ENCODE results near the gene ISG20.
A peak's percentile ranks its signal among the peaks of the same experiment; 100 is the strongest.

The ISG20 gene

DNA sequence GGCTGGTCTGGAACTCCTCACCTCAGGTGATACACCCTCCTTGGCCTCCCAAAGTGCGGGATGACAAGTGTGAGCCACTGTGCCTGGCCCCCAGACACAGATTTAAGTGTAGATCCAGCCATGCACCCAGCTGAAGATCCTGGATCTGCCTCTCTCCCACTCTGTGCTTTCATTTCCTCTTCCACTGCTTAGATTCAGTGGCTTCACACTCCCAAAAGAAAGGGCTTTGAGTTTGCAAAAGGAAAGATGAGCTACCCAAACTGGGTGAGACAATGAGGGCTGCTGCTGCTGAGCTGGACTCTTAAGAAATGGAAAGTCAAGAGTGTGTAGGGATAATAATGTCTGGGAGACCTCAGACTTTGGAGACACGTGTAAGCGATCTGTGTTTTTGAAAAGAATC lies 45.5 kb downstream of the ISG20 start:
- DNase-seq, result no peak

DNA sequence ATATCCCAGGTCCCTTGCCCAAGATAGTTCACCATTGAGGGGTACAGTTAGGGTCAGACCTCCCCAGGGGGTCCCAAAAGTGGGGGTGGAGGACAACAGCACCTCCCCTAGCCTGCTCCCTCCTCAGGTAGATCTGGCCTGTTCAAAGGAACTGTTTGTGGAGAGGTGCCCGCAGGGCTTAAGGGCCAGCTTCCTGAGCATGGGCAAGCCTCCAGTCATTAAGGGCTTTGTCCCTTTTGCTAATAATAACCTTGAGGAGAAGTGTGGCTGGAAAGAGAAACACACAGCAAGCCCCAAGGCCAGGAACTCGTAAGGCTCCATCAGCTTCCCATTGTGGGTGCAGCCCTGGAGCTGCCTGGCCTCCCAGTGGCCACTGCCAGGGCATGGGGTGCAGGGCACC lies 47.4 kb downstream of the ISG20 start:
- no peak for DNase-seq

DNA sequence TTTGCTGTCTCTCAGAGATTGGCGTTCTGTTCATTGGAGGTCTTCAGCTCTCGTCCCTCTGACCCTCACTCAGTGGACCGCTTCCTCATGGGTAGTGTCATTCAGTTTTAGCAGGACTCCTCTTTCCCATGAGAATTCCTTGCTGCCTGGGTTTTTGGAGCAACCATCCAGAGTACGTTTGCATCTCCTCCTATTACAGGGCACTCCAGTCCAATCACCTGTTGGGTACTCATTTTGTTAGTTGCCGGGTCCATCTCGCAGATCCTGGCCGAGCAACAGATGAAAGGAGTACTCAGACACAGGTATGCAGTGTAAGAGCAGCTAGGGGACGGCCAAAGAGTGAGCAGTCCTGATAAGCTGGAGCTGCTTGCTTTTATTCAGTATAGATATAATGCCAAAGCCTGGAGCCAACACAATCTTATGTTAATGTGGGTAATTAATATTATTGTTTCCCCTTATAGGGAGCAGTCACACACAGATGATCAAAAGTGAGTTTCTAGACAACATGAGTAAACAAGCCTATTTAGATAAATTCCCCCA lies 49.6 kb downstream of the ISG20 start:
- DNase-seq, result no peak

DNA sequence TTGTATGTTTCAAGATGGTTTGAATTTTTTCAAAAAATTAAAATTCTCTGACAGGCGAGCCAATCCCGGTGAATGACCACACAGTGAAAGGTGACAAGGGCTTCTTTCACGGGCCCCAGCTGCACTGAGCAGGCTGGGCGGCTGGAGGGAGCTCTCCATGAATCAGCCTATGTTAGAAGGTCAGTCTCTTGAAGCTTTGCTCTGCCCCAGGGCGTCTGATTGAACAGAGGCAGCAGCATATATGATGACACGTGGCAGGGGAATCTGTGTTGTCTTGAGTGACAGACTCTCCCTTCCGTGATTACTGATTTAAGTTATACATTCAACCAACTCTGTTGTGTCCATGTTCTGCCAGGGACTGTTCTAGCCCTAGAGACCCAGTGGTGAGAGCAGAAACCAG lies 51.5 kb downstream of the ISG20 start:
- DNase-seq, result peak in 26 of 56 donors; percentile 9 to 73 (median 38)

GRCh38 chr15:88693191-88693590 lies 54.4 kb downstream of the ISG20 start:
- DNase-seq, result no peak

DNA sequence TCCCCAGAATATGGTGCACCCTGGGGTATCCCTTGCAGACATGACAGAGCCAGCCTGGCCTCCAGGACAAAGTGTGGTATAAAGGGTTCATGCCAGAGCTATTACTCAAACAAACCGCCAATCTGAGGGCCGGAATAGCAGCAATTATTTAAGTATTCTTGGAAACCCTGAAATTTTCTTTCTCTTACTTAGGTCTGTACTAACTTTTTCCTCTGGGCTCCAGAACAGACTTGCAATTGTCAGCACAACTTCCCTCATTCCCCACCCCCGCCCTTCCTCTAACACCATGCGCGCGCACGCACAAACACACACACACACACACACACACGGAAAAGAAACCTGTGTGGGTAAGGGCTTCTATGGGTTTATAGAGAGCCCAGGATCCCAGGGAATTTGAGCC lies 56.3 kb downstream of the ISG20 start:
- DNase-seq, result no peak

GRCh38 chr15:88695691-88696251 lies 57.0 kb downstream of the ISG20 start:
- peak in 1 of 56 donors; percentile 4 for DNase-seq

DNA sequence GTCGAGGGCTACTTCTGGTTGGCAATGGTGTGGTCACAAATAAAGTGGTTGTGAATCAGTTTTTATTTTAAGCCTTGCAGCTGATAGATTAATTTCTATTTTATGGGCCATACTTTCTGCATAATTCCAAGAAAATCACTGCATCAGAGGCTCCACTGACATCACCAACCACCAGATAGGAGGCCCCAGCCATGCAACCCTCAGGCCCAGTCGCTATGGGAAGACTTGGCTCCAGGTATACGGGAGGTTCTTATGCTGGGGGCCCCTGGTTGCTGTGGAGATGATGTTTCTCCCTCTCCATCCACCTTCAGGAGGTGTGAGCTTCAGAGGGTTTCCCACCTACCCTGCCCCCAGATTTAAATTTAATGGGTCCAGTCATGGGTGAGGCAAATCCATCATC lies 57.4 kb downstream of the ISG20 start:
- no peak for DNase-seq

- no peak for DNase-seq
Observed at GRCh38 chr15:88697276-88697675, 58.5 kb downstream of the ISG20 start.

GRCh38 chr15:88699861-88700260 lies 61.0 kb downstream of the ISG20 start:
- no peak for DNase-seq

- no peak for DNase-seq
Observed at GRCh38 chr15:88700716-88701115, 61.9 kb downstream of the ISG20 start.

GRCh38 chr15:88701561-88702095 lies 62.8 kb downstream of the ISG20 start:
- DNase-seq, result no peak

- no peak for DNase-seq
Observed at GRCh38 chr15:88702983-88703382, 64.2 kb downstream of the ISG20 start.

GRCh38 chr15:88703533-88703932 lies 64.7 kb downstream of the ISG20 start:
- no peak for DNase-seq

DNA sequence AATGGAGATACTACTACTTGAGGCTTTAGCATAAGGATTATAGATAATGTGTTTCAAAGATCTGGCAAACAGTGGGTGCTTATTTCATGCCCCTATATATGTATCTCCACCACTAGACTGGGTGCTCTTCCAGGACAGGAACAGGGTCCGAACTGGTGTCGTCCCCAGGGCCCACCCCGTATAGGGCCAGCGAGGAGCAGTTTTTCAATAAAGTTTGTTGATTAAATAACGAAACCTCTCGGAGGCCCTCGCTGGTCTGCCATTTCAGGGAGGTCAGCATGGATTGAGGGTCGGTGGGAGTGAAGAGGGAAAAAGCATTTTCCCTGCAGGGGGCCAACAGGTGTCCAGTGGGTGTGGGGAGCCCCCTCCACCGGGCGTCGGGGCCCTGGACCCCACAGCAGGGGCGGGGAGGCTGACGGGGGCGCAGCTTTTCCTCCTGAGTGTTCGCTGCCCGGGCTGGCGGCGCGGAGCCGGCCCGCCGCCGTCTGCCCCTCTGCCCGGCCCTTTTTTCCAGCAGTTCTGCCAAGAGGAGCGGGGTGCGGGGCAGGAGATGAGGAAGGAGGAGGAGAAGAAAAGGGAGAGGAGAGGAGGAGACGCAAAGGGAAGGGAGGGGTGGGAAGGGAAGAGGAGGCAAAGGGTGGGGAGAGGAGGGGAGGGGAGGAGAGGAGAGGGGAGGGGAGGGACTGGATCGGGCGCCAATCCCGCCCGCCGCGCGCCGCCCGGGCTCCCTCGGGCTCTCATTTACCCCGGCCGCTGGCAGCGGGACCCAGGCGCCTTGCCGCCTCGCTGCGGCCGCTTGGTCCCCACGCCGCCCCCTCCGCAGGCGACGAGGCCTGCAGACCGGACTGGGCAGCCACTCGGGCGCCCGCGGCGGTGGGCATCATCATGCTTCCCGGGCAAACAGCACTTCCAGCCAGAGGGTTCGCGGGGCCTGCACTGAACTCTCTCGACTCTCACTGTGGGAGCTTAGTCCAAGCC lies 66.3 kb downstream of the ISG20 start:
- peak in 35 of 56 donors; percentile 13 to 80 (median 45) for DNase-seq

- no peak for DNase-seq
Observed at GRCh38 chr15:88705769-88706165, 67.0 kb downstream of the ISG20 start.
